GM19455 (cell line): ENCODE results near the gene NUP58.

Experiments
- ATAC-seq: cut with Tn5 transposase; IDR thresholded peaks from one replicate; pipeline ENCODE4 v1.9.1; 2021; ENCODE audit not compliant: unreplicated experiment

Gene NUP58

GRCh38 chr13:25375727-25376358, 74.4 kb downstream of the NUP58 start:
- ATAC-seq: no peak

GRCh38 chr13:25377244-25377962, 76.0 kb downstream of the NUP58 start:
- no peak for ATAC-seq

GRCh38 chr13:25378528-25378927, 77.1 kb downstream of the NUP58 start:
- no peak for ATAC-seq

- ATAC-seq: no peak
Measured at GRCh38 chr13:25379011-25379410, 77.6 kb downstream of the NUP58 start.

- ATAC-seq: no peak
Measured at GRCh38 chr13:25380082-25380481, 78.7 kb downstream of the NUP58 start.

- ATAC-seq: no peak
Measured at GRCh38 chr13:25380741-25381324, 79.4 kb downstream of the NUP58 start.

- no peak for ATAC-seq
Measured at GRCh38 chr13:25384758-25385410, 83.5 kb downstream of the NUP58 start.

- ATAC-seq: no peak
Measured at GRCh38 chr13:25391932-25392331, 90.5 kb downstream of the NUP58 start.
